Non-pigmented ciliary epithelial cell (primary cell): ENCODE measurements around the gene GAP43.

Experiments
- DNase-seq: peaks from one replicate; pipeline ENCODE4 v3.0.0-alpha.2; 2010; ENCODE audit warnings: low read depth

Gene GAP43

DNA sequence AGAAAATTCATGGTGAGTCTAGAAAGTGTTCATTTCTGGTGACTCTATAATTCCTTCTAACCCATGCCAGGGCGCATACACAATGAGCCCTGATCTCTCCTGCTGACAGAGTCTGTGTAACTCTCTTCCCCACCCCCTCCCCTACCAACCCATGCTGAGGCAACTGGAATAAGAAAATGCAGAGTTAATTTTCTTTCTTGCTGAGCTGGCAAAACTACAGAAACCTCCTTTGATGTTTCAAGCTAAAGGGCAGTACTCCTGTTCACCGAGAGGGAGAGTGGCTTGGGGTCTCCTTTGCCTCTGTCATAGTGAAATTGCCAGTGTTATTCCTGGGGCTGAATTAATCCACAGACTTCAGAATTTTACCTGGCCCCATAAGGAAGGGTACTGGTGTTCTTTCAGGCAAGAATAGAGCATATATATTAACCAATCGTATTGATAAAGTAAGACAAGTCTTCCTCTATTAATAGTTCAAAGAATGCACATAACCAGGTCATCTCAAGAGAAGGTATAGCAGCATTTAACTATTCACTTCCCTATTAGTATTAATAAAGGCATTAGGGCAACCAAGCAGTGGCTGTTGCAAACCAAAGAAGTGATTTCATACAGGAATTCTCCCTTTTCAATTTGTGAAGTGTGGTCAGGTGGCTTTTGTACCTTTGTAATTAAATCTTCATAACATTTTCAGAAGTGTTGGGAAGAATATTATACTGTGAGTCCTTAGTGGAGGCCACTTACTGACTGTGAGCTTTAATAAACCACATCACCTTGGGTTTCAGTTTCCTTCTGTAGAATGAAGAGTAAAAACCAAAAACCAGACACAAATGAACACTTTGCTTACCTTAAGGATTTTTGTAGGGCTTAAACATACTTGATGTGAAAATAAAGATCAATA, 4.1 kb downstream of the GAP43 start:
- DNase-seq, result no peak

- no peak for DNase-seq
Measured at GRCh38 chr3:115628075-115628412, 4.7 kb downstream of the GAP43 start.

DNA sequence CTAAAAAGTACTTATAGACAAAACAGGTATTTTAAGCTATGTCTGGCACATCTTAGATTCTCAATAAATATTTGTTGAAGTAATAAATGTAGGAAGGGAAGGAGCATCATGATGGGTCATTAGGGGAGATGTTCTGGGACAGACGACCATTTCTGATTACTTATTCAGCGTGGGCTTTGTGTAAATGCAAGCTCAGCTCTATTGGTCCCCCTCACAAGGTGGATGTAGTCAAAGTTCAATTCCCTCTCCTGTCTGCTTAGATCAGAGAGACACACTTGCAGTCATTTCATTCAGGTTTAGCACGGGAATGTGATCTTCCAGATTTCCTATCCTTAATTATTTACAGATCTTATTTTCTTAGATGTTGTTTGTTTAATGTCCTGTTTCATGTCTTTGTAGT, 7.5 kb downstream of the GAP43 start:
- DNase-seq, result no peak

DNA sequence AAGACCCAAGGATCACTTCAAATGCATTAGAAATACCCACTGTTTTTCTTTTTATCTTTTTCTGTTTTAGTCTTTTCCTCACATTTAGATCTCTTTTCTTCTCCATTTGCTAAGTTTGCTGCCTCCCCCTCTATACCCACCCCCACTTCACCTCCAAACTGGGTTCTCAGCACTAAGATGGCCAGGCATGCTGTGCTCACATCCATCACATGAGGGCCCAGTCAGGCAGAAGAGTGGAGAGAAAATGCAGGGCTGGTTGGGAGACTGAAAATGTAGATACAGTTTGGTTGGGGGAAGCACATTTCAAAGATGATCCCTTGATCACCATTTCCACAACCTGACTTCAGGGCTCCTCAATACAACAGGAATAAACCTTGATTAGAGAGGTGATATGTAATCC, 8.7 kb downstream of the GAP43 start:
- DNase-seq, result no peak

- DNase-seq, result no peak
Measured at GRCh38 chr3:115633467-115633866, 10.2 kb downstream of the GAP43 start.

DNA sequence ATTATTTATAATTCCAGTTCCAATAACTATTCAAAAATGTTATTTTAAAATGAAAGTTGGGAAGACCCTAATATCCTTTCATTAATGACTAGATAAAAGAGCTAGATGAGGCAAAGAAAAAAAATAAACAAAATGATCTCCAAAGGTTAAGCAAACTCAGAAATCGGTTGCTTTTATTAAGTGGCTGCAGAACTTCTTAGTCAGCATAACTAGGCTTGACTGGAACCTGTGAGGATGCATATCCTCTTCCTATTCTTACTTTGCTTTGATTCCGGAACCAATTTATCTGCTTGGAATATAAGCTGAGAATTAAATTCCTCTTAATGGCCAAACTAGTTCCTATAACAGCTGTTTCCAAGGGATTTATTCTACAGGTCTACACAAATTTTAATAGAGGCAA, 10.7 kb downstream of the GAP43 start:
- no peak for DNase-seq

- no peak for DNase-seq
Measured at GRCh38 chr3:115635406-115635805, 12.1 kb downstream of the GAP43 start.

DNA sequence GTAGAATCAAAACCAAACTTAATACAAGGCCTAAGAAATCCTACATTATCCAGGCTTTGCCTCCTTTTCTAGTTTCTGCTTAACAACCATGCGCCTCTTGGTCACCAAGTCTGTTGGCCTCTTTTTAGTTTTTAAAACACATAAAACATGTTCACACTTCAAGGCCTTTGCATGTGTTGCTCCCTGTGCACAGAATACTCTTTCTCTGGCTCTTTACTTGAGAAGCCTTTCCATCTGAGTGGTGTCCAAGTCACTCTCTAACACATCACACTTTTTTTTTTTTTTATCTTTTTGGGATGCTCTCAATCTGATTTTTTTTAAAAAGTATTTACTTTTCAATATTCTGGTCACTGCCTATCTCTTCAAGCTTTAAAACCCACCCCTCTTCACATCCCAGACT, 14.9 kb downstream of the GAP43 start:
- DNase-seq, result no peak

DNA sequence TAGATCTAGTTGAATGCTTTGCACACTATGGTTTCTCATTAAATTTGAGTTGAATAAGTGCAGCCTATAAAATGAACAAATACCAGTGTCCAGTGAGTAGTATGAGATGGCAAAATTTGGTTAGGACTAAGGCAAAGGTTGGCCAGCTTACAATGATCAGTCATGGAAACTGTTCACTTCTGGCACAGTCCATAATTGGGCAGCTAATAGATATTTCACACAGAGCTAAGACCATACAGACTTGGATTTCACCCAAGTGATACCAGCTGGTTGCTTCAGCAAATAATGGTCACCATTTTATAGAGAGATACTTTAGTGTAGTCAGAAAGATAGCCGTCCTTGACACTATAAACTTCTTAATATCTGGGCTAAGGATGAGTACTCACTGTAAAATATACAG, 15.7 kb downstream of the GAP43 start:
- no peak for DNase-seq

- DNase-seq, result no peak
Measured at GRCh38 chr3:115644391-115644790, 21.1 kb downstream of the GAP43 start.

DNA sequence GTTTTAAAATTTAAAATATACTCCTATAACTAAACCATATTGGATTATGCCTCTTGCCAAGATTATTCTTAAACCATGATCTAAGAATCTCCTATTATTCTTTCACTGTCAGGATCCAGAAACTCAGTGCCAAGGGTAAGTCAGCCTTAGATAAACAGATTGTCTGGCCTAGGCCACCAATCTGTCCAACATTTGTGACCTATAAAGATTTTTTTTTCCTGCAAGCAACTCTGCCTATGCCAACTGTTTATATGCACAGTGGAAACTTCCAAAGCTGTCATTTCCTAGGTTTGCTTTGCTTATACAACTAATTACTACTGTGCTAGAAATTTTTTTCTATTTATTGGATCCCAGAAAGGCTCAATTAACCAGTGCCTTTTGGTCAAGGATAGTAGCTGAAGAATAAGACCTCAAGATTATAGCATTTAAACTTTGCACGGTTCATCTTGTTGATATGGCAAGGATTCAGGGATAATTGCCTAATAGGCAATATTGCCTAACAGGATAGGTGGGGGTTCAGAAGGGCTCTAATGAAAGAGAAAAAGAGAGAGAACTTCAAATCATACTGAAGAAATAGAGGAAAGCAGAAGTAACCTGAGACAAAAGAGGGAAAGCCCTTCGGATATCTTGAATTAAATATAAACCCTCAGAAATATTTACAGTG, 22.8 kb downstream of the GAP43 start:
- no peak for DNase-seq

- no peak for DNase-seq
Measured at GRCh38 chr3:115648559-115648958, 25.2 kb downstream of the GAP43 start.

DNA sequence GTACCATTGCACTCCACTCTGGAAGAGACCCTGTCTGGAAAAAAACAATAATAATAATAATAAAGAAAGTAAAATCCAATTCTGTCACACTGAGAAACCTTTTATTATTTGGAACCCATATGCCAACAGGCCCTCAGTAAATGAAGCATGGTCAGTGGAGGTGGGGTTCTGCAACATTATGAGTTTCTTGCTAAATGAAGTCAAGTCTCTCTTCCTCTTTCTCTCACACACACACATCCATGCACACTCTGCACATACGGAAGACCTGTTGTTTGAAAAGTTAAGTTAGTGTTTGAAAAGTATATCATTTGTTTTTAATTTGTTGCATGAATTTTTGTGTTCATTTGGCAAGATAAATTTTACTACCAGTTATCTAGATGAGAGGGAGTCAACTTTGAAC, 27.8 kb downstream of the GAP43 start:
- no peak for DNase-seq

DNA sequence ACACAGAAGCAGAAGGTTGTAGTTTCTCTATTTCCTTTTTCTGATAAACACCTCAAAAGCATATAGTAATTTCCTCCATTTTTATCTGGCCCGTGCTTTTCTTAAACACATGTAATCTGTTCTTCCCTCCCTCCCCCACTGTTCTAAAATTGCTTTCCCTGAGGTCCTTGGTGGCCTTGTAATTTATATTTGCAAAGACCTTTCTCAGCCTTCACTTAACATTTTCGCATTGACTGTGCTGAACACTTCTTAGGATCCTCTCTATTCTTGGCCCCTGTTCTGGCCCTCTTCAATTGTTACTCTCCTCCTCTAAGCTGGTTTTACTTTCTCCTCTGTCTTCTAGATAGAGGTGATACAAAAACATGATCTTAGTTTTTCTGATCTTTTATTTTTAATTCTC, 28.3 kb downstream of the GAP43 start:
- DNase-seq, result no peak

DNA sequence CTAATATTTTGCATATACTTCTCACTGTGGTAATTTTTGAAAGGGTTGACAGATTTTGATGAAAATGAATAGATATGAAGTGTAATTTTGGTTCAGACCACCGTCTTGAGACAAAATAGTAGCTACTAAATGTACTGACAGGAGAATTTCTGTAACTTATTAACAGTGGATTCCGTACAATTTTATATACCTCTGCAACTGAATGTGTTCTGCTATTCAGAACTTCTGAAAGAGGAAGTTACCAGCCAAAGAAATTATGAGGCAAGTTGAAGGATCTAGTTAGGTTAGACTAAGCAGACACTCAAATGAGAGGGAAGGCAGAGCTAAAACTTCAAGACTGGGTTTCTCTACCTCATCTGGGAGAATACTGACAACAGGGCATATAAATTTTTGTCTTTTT, 29.4 kb downstream of the GAP43 start:
- no peak for DNase-seq

GRCh38 chr3:115655761-115656282, 32.5 kb downstream of the GAP43 start:
- no peak for DNase-seq

- DNase-seq, result no peak
Measured at GRCh38 chr3:115657168-115657567, 33.9 kb downstream of the GAP43 start.

- no peak for DNase-seq
Measured at GRCh38 chr3:115658032-115658336, 34.7 kb downstream of the GAP43 start.

DNA sequence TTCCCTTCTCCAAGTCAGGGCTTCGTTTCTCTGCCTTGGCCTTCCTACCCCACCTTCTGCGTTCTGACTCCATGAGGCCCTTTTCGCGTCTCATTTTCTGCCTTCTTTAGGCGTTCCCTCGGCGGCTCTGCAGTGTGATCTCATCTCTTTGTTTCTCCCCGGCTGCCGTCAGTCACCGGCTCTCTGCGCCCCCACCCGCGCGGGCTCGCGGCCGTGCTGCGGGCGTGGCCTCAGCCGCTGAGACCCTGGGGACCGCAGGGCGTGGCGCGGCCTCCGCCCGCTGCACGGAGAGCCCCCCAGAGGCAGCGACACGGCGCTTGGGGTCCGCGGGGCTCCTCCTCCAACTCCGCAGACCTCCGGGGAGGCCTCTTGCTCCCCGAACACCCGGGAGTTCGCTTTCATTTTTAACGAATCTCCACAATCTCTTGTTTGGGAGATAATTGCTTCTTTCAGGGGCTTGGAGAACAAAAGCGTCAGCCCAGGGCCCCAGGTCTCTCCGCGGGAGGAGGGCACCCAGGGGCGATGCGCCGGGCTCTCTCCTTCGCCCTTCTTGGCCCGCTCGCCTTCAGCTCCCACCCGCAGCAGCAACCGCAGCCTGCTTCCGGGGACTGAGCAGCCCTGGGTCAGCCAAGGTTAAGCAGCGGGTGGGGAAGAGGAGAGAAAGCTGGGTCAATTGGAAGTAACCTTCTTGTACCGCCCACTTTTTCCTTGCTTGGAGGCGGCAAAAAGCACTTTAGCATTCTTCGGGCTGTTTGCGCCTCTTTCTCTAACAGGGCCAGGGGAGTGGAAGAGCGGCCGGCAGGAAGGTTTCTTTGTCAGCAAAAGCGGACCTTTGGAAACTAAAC, 35.2 kb downstream of the GAP43 start:
- no peak for DNase-seq

GRCh38 chr3:115659253-115660220, 36.2 kb downstream of the GAP43 start:
- no peak for DNase-seq

- no peak for DNase-seq
Measured at GRCh38 chr3:115660646-115661337, 37.5 kb downstream of the GAP43 start.
